ENCODE data around the gene ADCY10. TPM values are rescaled to one million over a fixed set of nuclear protein-coding genes. Genes with fewer than 3 reads are reported as not detected.

Gene ADCY10
- total RNA-seq, 1 donor from 2014 or later = 0.16 TPM

GRCh38 chr1:167792188-167792565 lies 121.8 kb downstream of the ADCY10 start:
- intact Hi-C loops (cut with micrococcal nuclease) = no loop called here

GRCh38 chr1:167791281-167792187 lies 122.4 kb downstream of the ADCY10 start:
- intact Hi-C loops (cut with micrococcal nuclease) = no loop called here

- intact Hi-C loops (cut with micrococcal nuclease) = no loop called here
Measured at GRCh38 chr1:167790117-167790516, 123.8 kb downstream of the ADCY10 start.

GRCh38 chr1:167789501-167789900 lies 124.4 kb downstream of the ADCY10 start:
- intact Hi-C loops (cut with micrococcal nuclease) = no loop called here

GRCh38 chr1:167786502-167786901 lies 127.4 kb downstream of the ADCY10 start:
- intact Hi-C loops (cut with micrococcal nuclease) = no loop called here

GRCh38 chr1:167784876-167785550 lies 128.9 kb downstream of the ADCY10 start:
- intact Hi-C loops (cut with micrococcal nuclease) = no loop called here

- intact Hi-C loops (cut with micrococcal nuclease) = no loop called here
Measured at GRCh38 chr1:167782946-167783345, 131.0 kb downstream of the ADCY10 start.

GRCh38 chr1:167781558-167781957 lies 132.4 kb downstream of the ADCY10 start:
- intact Hi-C loops (cut with micrococcal nuclease) = no loop called here

- intact Hi-C loops (cut with micrococcal nuclease) = no loop called here
Measured at GRCh38 chr1:167777269-167777650, 136.7 kb downstream of the ADCY10 start.

GRCh38 chr1:167776616-167777268 lies 137.2 kb downstream of the ADCY10 start:
- intact Hi-C loops (cut with micrococcal nuclease) = no loop called here

GRCh38 chr1:167776151-167776550 lies 137.8 kb downstream of the ADCY10 start:
- intact Hi-C loops (cut with micrococcal nuclease) = no loop called here

GRCh38 chr1:167775178-167775577 lies 138.8 kb downstream of the ADCY10 start:
- intact Hi-C loops (cut with micrococcal nuclease) = no loop called here

- intact Hi-C loops (cut with micrococcal nuclease) = no loop called here
Measured at GRCh38 chr1:167774710-167775109, 139.2 kb downstream of the ADCY10 start.

- intact Hi-C loops (cut with micrococcal nuclease) = no loop called here
Measured at GRCh38 chr1:167773516-167773915, 140.4 kb downstream of the ADCY10 start.

- intact Hi-C loops (cut with micrococcal nuclease) = no loop called here
Measured at GRCh38 chr1:167772436-167772835, 141.5 kb downstream of the ADCY10 start.

GRCh38 chr1:167770127-167770526 lies 143.8 kb downstream of the ADCY10 start:
- intact Hi-C loops (cut with micrococcal nuclease) = no loop called here

GRCh38 chr1:167767761-167768160 lies 146.2 kb downstream of the ADCY10 start:
- intact Hi-C loops (cut with micrococcal nuclease) = no loop called here

- intact Hi-C loops (cut with micrococcal nuclease) = no loop called here
Measured at GRCh38 chr1:167766538-167766937, 147.4 kb downstream of the ADCY10 start.

- intact Hi-C loops (cut with micrococcal nuclease) = no loop called here
Measured at GRCh38 chr1:167765496-167765895, 148.4 kb downstream of the ADCY10 start.

- intact Hi-C loops (cut with micrococcal nuclease) = no loop called here
Measured at GRCh38 chr1:167764458-167765330, 149.2 kb downstream of the ADCY10 start.
